ENCODE data around the gene STAT3. TPM values are rescaled to one million over a fixed set of nuclear protein-coding genes. Genes with fewer than 3 reads are reported as not detected.

Gene STAT3
- total and polyA plus RNA-seq, 9 of the 15 experiments (the other 6 are each of a cell fraction or from before 2014, with no cell fraction given), result 90.0 to 179 (median 114) TPM

- TF ChIP-seq ZNF77 (CRISPR knock-in tag; IDR thresholded peaks at IDR 0.05) (0 out of 2 replicates have a peak, but pooled peaks have one; percentile 16), RBM17 (IDR thresholded peaks at IDR 0.05; ENCODE audit: borderline replicate concordance, low read depth, low read length) (no peak), POLR3G (IDR thresholded peaks at IDR 0.05; ENCODE audit: extremely low read depth, insufficient read length, insufficient replicate concordance) (no peak), CTCF (IDR thresholded peaks at IDR 0.05 in 2 of 3, conservative IDR thresholded peaks at IDR 0.05 in 1 of 3; ENCODE audit: insufficient read depth in 2 of 3, low read depth in 1 of 3, low read length in 3 of 3) (peak; percentile 69 to 81 (median 70)), REST (IDR thresholded peaks at IDR 0.05; ENCODE audit: borderline replicate concordance) (peak; percentile 99), REST (CRISPR knock-in tag; IDR thresholded peaks at IDR 0.05; ENCODE audit: low read depth) (peak; percentile 69), JUNB (CRISPR knock-in tag; conservative IDR thresholded peaks at IDR 0.05) (no peak), ZNF282 (CRISPR knock-in tag; IDR thresholded peaks at IDR 0.05) (no peak), DDX20 (tag; IDR thresholded peaks at IDR 0.05; ENCODE audit: low read depth) (no peak), PREB (CRISPR knock-in tag; IDR thresholded peaks at IDR 0.05) (no peak), ZNF197 (CRISPR knock-in tag; IDR thresholded peaks at IDR 0.05; ENCODE audit: low read depth) (no peak)
These were observed 75.7 kb downstream of the STAT3 start (continued) for GRCh38 chr17:42312285-42313130.
